ENCODE data around the gene SULT1C2.

- TF ChIP-seq CTCF (conservative IDR thresholded peaks at IDR 0.05; ENCODE audit: low read length), result no peak
- TF ChIP-seq EZH2phosphoT487 (IDR thresholded peaks at IDR 0.05; ENCODE audit: borderline replicate concordance), result no peak
Measured at GRCh38 chr2:108315444-108315934, 26.8 kb downstream of the SULT1C2 start.

All from Loucy (cell line).